Stomach (tissue), 4 donors: ENCODE data around the gene UBXN11.

Experiments
- EP300 ChIP-seq: sonication (generic); formaldehyde crosslinking; IDR thresholded peaks from one replicate; pipeline ENCODE4 v1.6.1; 2017; ENCODE audit warnings: antibody characterized with exemption
- POLR2A ChIP-seq, 4 donors: fragments of 450-650 bp; IDR thresholded peaks; one replicate each; pipeline ENCODE4 v1.6.1; 2016; ENCODE audit warnings: antibody characterized with exemption in 4 of 4, control low read depth in 2 of 4, mild to moderate bottlenecking in 1 of 4, moderate library complexity in 1 of 4
- POLR2AphosphoS5 ChIP-seq, 3 donors: sonication (generic); formaldehyde crosslinking; IDR thresholded peaks; one replicate each; pipeline ENCODE4 v1.6.1; 2016; ENCODE audit warnings: antibody characterized with exemption in 3 of 3
- TF ChIP-seq, protein P1 (sequence below), 7 experiments: fragments of 450-650 bp in 4 of 7; fragments of 200-600 bp in 3 of 7; sonication (generic) in 3 of 7; IDR thresholded peaks; one replicate each; pipeline ENCODE4 v1.5.1; 2016 to 2019; ENCODE audit warnings: antibody characterized with exemption in 7 of 7, control low read depth in 2 of 7, mild to moderate bottlenecking in 1 of 7

DNA sequence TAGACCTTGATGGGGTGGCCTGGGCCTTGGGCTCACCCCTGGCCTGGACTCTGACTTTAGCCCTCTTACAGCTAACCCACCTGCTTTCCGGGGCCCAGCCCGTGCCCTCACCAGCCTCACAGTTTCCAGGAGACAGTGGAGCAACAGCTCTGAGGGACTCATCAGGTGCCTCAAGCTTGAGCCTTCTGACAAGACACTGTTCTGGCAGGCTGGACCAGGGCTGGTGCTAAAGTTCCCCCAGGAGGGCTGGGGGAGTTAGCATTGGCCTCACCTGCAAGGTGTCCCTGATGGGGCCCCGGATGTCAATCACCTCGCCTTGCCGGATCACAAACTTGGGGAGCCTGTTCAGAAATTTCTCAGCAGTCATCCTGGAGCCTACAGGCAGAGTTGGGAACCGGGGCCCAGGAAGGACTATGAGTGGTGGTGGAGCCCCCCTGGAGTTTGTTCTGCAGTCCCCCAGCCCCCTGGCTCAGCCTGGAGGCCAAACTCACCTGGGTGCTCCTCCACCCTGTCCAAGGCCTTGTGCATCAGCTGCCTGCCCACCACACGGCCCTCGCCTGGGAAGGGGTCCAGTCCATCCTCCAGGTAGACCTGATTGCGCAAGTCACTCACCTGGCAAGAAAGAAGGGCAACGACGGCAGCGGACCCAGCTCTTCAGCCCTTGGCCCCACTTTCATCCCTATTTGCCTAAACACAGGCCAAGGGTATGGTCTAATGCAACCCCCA is 22.4 kb downstream of the UBXN11 start:
- TF ChIP-seq, protein P1, sequence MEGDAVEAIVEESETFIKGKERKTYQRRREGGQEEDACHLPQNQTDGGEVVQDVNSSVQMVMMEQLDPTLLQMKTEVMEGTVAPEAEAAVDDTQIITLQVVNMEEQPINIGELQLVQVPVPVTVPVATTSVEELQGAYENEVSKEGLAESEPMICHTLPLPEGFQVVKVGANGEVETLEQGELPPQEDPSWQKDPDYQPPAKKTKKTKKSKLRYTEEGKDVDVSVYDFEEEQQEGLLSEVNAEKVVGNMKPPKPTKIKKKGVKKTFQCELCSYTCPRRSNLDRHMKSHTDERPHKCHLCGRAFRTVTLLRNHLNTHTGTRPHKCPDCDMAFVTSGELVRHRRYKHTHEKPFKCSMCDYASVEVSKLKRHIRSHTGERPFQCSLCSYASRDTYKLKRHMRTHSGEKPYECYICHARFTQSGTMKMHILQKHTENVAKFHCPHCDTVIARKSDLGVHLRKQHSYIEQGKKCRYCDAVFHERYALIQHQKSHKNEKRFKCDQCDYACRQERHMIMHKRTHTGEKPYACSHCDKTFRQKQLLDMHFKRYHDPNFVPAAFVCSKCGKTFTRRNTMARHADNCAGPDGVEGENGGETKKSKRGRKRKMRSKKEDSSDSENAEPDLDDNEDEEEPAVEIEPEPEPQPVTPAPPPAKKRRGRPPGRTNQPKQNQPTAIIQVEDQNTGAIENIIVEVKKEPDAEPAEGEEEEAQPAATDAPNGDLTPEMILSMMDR (IDR thresholded peaks at IDR 0.05) = no peak
- no peak for TF ChIP-seq POLR2A (IDR thresholded peaks at IDR 0.05)
- TF ChIP-seq EP300 = no peak
- no peak for TF ChIP-seq POLR2AphosphoS5 (IDR thresholded peaks at IDR 0.05)
